Astrocyte (in vitro differentiated cells and primary cell): ENCODE measurements around the gene TTC34.
"Not testable (repeated sequence)": the region's sequence is repeated elsewhere in the genome, so short reads cannot be mapped to it uniquely, and the experiment has no call there.

Experiments used
- CTCF ChIP-seq: IDR thresholded peaks from 2 replicates; pipeline ENCODE4 v1.5.1; 2011; ENCODE audit warnings: low read depth, mild to moderate bottlenecking, inconsistent platforms, low read length, moderate library complexity; ENCODE audit not compliant: insufficient read depth
- EZH2 ChIP-seq: IDR thresholded peaks from 2 replicates; pipeline ENCODE4 v1.6.1; 2012; ENCODE audit warnings: mild to moderate bottlenecking, low read length, inconsistent platforms; ENCODE audit not compliant: insufficient read depth

DNA sequence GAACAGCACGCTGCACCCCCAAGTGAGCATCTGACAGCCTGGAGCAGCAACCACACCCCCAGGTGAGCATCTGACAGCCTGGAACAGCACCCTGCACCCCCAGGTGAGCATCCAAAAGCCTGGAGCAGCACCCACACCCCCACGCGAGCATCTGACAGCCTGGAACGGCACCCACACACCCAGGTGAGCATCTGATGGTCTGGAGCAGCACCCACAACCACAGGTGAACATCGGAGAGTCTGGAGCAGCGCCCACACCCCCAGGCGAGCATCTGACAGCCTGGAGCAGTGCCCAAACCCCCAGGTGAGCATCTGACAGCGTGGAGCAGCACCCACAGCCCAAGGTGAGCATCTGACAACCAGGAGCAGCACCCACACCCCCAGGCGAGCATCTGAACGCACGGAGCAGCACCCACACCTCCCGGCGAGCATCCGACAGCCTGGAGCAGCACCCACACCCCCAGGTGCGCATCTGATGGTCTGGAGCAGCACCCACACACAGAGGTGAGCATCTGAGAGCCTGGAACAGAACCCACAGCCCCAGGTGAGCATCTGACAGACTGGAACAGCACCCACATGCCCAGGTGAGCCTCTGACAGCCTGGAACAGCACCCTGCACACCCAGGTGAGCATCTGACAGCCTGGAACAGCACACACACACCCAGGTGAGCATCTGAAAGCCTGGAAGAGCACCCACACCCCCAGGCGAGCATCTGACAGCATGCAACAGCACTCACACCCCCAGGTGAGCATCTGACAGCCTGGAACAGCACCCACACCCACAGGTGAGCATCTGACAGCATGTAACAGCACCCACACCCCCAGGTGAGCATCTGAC is 145.7 kb downstream of the TTC34 start:
- TF ChIP-seq CTCF, EZH2: not testable (repeated sequence)
